Kidney (tissue), 14 donors: ENCODE data around the gene TYW3. TPM values are rescaled to one million over a fixed set of nuclear protein-coding genes. Genes with fewer than 3 reads are reported as not detected.
"Not testable (repeated sequence)": the region's sequence is repeated elsewhere in the genome, so short reads cannot be mapped to it uniquely, and the experiment has no call there.

Source experiments
- DNase-seq, 5 donors: peaks; one replicate each; pipeline ENCODE4 v3.0.0-alpha.2; 2013 to 2020
- FAIRE-seq: peaks from 2 replicates; lab custom pipeline; 2012; peaks lifted over from hg19 to GRCh38; lab: Jason Lieb, UNC
- H3K27ac ChIP-seq, 2 donors: one replicate each; pipeline ENCODE4 v1.7.0; 2013; ENCODE audit warnings: low read depth in 2 of 2, low read length in 2 of 2, inconsistent platforms in 1 of 2
- H3K27me3 ChIP-seq: one replicate; pipeline ENCODE4 v1.7.1; 2013; ENCODE audit warnings: low read length, inconsistent platforms; ENCODE audit not compliant: control insufficient read depth, insufficient read depth
- H3K36me3 ChIP-seq, 3 donors: one replicate each; pipeline versions ENCODE4 v1.7.0 to v1.7.1; 2013; ENCODE audit warnings: low read length in 3 of 3, control low read depth in 1 of 3, inconsistent platforms in 1 of 3; ENCODE audit not compliant: insufficient read depth in 3 of 3, control insufficient read depth in 2 of 3
- H3K4me1 ChIP-seq, 3 donors: one replicate each; pipeline versions ENCODE4 v1.7.0 to v1.7.1; 2013; ENCODE audit warnings: low read length in 3 of 3, inconsistent platforms in 1 of 3, low read depth in 1 of 3; ENCODE audit not compliant: control insufficient read depth in 2 of 3, insufficient read depth in 2 of 3
- H3K4me3 ChIP-seq, 3 donors: one replicate each; pipeline versions ENCODE4 v1.7.0 to v1.8.1; 2013; ENCODE audit warnings: low read length in 3 of 3, control low read depth in 1 of 3, inconsistent platforms in 1 of 3
- H3K9ac ChIP-seq, 3 donors: one replicate each; pipeline versions ENCODE4 v1.7.0 to v1.7.1; 2013; ENCODE audit warnings: low read length in 3 of 3, control low read depth in 1 of 3, inconsistent platforms in 1 of 3
- H3K9me3 ChIP-seq, 3 donors: one replicate each; pipeline versions ENCODE4 v1.7.0 to v1.7.1; 2013; ENCODE audit warnings: low read length in 3 of 3, control low read depth in 1 of 3, inconsistent platforms in 1 of 3; ENCODE audit not compliant: control insufficient read depth in 2 of 3, insufficient read depth in 1 of 3
- intact Hi-C: fragments of 100-400 bp; cut with DNase I; formaldehyde crosslinking; loops from one replicate; pipeline ENCODE4 v1.11.1; 2022
- polyA plus RNA-seq: library from polyadenylated mRNA; stranded (reverse); fragments of 350-450 nt; fragmentation: Illumina TruSeq; extraction: RNeasy Lipid Tissue Mini Kit (QIAGEN cat#74804); gene quantifications from one replicate; pipeline ENCODE4 v1.2.3, GENCODE V29; 2014; ENCODE audit warnings: low read depth, low replicate concordance; ENCODE audit not compliant: insufficient read depth
- total RNA-seq: library from RNA; stranded (reverse); fragmentation: NEBNext Ultra II Directional; extraction: Animal tissue kit (Norgen Biotek cat#: 25700); gene quantifications from one replicate; pipeline ENCODE4 v1.2.1, GENCODE V29; 2021
- TF ChIP-seq, protein P1 (sequence below): IDR thresholded peaks from 3 replicates; pipeline ENCODE4 v1.5.1; 2012; ENCODE audit warnings: mild to moderate bottlenecking, moderate library complexity, borderline replicate concordance; ENCODE audit not compliant: insufficient read depth; ENCODE audit errors: extremely low read depth
- donor health status: control.
- donor health status: control.
- donor health status: control.
- donor health status: control.
- donor health status: control.
- donor health status: DM: yes; HTN: yes; CAD: no.
- donor health status: Normal renal cell carcinoma (clear cell type).

TYW3 gene
- total and polyA plus RNA-seq, 2 donors from 2014 or later, result 17.1 to 22.1 TPM

DNA sequence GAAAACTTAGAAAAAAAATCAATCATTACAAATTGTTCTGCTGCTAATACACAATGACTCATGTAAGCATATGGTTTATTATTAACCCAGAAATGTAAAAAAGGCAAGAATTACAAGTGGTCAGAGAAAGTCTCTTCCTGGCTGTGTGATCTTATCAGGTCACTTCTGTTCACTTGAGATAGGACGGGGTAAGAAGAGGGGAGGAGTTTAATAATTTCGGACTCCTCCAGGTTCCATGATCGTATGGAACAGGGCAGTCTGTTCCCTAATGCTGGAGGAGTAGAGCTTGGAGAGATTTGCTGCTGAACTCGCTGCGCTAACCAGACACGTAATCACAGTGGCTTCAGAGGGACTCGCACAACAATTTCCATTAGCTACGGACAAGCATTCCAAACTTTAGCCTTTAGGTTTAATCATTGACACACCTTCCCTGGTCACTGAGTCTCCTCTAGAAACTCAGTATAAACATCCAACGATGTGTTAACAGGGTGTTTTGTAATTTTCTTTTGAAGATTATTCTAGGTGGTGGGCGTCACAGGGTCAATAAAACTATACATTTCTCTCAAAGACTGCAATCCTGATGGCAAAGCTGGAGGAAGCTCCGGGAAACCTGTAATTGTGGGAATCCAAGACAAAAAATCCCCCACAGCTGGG is 1.4 kb upstream of the TYW3 start:
- FAIRE-seq, result peak; percentile 38
- Histone ChIP-seq H3K27me3 (no peaks in the 10 kb centered on the region), H3K4me3 (peak overlapping the region; percentile 56 to 88 (median 73)), H3K36me3 (no peaks in the 10 kb centered on the region), H3K27ac (peak overlapping the region; percentile 88 to 95), H3K9ac (peak overlapping the region; percentile 22 to 79 (median 41)), H3K4me1 (peaks cover 6 to 9% (median 7%) of the 10 kb centered on the region in 3 donors), H3K9me3 (no peaks in the 10 kb centered on the region)
- DNase-seq, result peak in 4 of 5 donors; percentile 53 to 88 (median 74)
- TF ChIP-seq, protein P1, sequence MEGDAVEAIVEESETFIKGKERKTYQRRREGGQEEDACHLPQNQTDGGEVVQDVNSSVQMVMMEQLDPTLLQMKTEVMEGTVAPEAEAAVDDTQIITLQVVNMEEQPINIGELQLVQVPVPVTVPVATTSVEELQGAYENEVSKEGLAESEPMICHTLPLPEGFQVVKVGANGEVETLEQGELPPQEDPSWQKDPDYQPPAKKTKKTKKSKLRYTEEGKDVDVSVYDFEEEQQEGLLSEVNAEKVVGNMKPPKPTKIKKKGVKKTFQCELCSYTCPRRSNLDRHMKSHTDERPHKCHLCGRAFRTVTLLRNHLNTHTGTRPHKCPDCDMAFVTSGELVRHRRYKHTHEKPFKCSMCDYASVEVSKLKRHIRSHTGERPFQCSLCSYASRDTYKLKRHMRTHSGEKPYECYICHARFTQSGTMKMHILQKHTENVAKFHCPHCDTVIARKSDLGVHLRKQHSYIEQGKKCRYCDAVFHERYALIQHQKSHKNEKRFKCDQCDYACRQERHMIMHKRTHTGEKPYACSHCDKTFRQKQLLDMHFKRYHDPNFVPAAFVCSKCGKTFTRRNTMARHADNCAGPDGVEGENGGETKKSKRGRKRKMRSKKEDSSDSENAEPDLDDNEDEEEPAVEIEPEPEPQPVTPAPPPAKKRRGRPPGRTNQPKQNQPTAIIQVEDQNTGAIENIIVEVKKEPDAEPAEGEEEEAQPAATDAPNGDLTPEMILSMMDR, result no peak
- intact Hi-C loops, result no loop called here

DNA sequence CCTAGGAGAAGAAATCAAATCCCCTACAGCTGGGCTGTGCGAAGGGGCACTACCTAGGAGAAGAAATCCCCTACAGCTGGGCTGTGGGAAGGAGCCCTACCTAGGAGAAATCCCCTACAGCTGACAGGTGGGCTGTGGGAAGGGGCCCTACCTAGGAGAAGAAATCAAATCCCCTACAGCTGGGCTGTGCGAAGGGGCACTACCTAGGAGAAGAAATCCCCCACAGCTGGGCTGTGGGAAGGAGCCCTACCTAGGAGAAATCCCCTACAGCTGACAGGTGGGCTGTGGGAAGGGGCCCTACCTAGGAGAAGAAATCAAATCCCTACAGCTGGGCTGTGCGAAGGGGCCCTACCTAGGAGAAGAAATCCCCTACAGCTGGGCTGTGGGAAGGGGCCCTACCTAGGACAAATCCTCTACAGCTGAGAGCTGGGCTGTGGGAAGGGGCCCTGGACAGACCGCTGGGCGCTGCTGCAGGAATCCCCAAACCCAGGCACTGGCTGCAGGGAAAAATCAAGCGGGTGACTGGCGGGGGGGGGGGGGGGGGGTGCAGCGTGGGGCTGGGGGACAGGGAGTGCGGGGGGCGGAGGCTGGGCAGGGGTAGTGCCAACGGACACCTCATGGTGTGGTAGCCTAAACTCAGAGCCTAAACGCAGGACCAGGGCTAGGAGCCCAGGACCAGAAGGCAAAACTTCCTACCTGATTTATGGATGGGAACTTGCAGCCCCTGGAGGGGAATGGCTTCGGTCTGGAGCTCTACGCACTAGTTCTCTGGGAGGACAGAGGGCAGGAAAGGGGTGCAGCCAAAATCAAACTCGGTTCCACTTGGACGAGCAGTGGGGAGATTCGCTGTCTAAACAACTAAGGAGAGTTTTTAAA is 643 bp upstream of the TYW3 start:
- H3K9me3 ChIP-seq, FAIRE-seq, H3K36me3 ChIP-seq, H3K4me1 ChIP-seq, intact Hi-C loops, H3K27me3 ChIP-seq: not testable (repeated sequence)
- peak overlapping the region; percentile 88 to 98 (median 96) for H3K4me3 ChIP-seq
- DNase-seq, result peak in 4 of 5 donors; percentile 33 to 72 (median 53)
- peak overlapping the region; percentile 78 to 96 (median 85) for H3K9ac ChIP-seq
- peak overlapping the region; percentile 88 to 95 for H3K27ac ChIP-seq

DNA sequence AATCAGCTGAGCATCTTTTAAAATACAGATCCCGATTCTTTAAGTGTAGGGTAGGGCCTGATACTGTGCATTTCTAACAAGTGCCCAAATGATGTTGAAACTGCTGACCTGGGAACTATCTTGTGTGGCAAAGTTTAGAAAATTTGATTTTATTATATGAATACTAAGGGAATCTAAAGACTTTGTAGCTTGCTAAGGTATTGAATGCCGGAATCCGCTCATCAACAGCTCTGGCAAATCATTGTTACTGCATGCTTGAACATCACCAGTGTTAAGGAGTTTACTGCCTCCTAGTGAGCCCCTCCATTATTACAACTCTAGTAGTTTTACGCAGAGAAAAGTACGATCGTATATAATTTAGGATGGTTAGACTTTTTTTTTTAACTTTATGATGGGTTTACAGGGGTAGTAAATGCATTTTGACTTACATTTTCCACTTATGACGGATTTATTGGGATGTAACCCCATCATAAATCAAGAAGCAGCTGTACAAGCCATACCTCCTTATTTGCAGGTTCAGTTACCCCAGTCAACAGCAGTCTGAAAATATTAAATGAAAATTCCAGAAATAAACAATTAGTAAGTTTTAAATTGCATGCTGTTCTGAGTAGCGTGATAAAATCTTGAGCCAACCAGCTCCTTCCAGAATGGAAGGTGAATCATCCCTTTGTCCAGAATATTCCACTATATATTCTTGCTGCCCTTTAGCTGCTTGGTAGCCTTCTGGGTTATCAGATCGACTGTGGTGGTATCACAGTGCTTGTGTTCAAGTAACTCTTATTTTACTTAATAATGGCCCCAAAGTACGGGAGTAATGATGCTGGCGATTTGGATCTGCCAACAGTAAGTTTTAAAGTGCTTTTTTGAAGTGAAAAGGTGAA is 892 bp downstream of the TYW3 start:
- intact Hi-C loops, result no loop called here
- Histone ChIP-seq H3K9ac (peak overlapping the region; percentile 8 to 96 (median 85)), H3K27me3 (no peaks in the 10 kb centered on the region), H3K4me1 (peaks cover 6 to 9% (median 7%) of the 10 kb centered on the region in 3 donors), H3K4me3 (peak overlapping the region; percentile 88 to 98 (median 96)), H3K9me3 (no peaks in the 10 kb centered on the region), H3K27ac (peak overlapping the region; percentile 88 to 95), H3K36me3 (peaks cover 0 to 8% (median 7%) of the 10 kb centered on the region in 3 donors)
- TF ChIP-seq, protein P1, result peak; percentile 58
- FAIRE-seq (no peak), DNase-seq (peak in 3 of 5 donors; percentile 56 to 91 (median 90))
